Neural progenitor cell (in vitro differentiated cells): ENCODE measurements around the gene LRRC15. TPM values are rescaled to one million over a fixed set of nuclear protein-coding genes. Genes with fewer than 3 reads are reported as not detected.
A peak's percentile ranks its signal among the peaks of the same experiment; 100 is the strongest.

ENCODE experiments used
- DNase-seq: peaks from one replicate; pipeline ENCODE4 v3.0.0-alpha.2; 2016; ENCODE audit warnings: low spot score
- H2AFZ ChIP-seq: fragments of 200-600 bp; sonication (generic); replicated peaks from 2 replicates; pipeline ENCODE4 v1.6.1; 2016; ENCODE audit warnings: antibody characterized with exemption
- H3F3A ChIP-seq: fragments of 200-600 bp; sonication (generic); 2 replicates; pipeline ENCODE4 v1.6.1; 2016; ENCODE audit warnings: antibody characterized with exemption, low read depth
- H3K27ac ChIP-seq: fragments of 200-600 bp; sonication (generic); 2 replicates; pipeline ENCODE4 v1.5.1; 2016; ENCODE audit warnings: mild to moderate bottlenecking
- H3K27me3 ChIP-seq: fragments of 200-600 bp; sonication (generic); 2 replicates; pipeline ENCODE4 v1.6.1; 2016; ENCODE audit warnings: mild to moderate bottlenecking, moderate library complexity
- H3K36me3 ChIP-seq: fragments of 200-600 bp; sonication (generic); 2 replicates; pipeline ENCODE4 v1.5.1; 2016
- H3K4me1 ChIP-seq: fragments of 200-600 bp; sonication (generic); 2 replicates; pipeline ENCODE4 v1.6.1; 2016; ENCODE audit warnings: mixed run types
- H3K4me2 ChIP-seq: fragments of 200-600 bp; sonication (generic); 2 replicates; pipeline ENCODE4 v1.6.1; 2016
- H3K4me3 ChIP-seq: fragments of 200-600 bp; sonication (generic); 2 replicates; pipeline ENCODE4 v1.5.1; 2016
- H3K79me2 ChIP-seq: fragments of 200-600 bp; sonication (generic); 2 replicates; pipeline ENCODE4 v1.6.1; 2016; ENCODE audit warnings: low read depth
- H3K9ac ChIP-seq: fragments of 200-600 bp; sonication (generic); 2 replicates; pipeline ENCODE4 v1.6.1; 2016
- H3K9me3 ChIP-seq: fragments of 200-600 bp; sonication (generic); 2 replicates; pipeline ENCODE4 v1.5.1; 2016; ENCODE audit warnings: low read depth
- H4K20me1 ChIP-seq: fragments of 200-600 bp; sonication (generic); 2 replicates; pipeline ENCODE4 v1.6.1; 2016; ENCODE audit warnings: low read depth
- H3K27ac Mint-ChIP-seq: 3 replicates; pipeline ENCODE4 v1.8.0; 2021; ENCODE audit warnings: mixed read lengths
- H3K27me3 Mint-ChIP-seq: 2 replicates; pipeline ENCODE4 v1.8.0; 2022; ENCODE audit warnings: low read depth, mild to moderate bottlenecking, inconsistent platforms, moderate library complexity, mixed read lengths; ENCODE audit not compliant: insufficient read depth
- H3K36me3 Mint-ChIP-seq: 3 replicates; pipeline ENCODE4 v1.8.0; 2021; ENCODE audit warnings: mixed read lengths
- H3K4me1 Mint-ChIP-seq: 3 replicates; pipeline ENCODE4 v1.8.0; 2021; ENCODE audit warnings: mixed read lengths
- H3K4me3 Mint-ChIP-seq: 3 replicates; pipeline ENCODE4 v1.8.0; 2021; ENCODE audit warnings: mild to moderate bottlenecking, moderate library complexity, mixed read lengths
- H3K9me3 Mint-ChIP-seq: 3 replicates; pipeline ENCODE4 v1.8.0; 2020; ENCODE audit warnings: mixed read lengths
- CTCF ChIP-seq: fragments of 200-600 bp; sonication (generic); IDR thresholded peaks from 2 replicates; pipeline ENCODE4 v1.5.1; 2017; ENCODE audit warnings: antibody characterized with exemption, mild to moderate bottlenecking
- EZH2 ChIP-seq: fragments of 200-600 bp; sonication (generic); IDR thresholded peaks from 2 replicates; pipeline ENCODE4 v1.6.1; 2017; ENCODE audit warnings: antibody characterized with exemption, mild to moderate bottlenecking, moderate library complexity
- EZH2phosphoT487 ChIP-seq: fragments of 200-600 bp; sonication (generic); IDR thresholded peaks from 2 replicates; pipeline ENCODE4 v1.6.1; 2017; ENCODE audit warnings: antibody characterized with exemption
- total RNA-seq: library from RNA; depleted of rRNA; stranded (reverse); fragments of >200 nt; gene quantifications from 2 replicates; pipeline ENCODE4 v1.2.3, GENCODE V29; 2015; ENCODE audit warnings: low replicate concordance

The LRRC15 gene
- total RNA-seq, 1 donor from 2014 or later, result not detected

- no peaks in the 10 kb centered on the region for H3K79me2 ChIP-seq
- Mint-ChIP-seq H3K4me3 (no peak overlapping the region), H3K27me3 (peaks cover 43% of the 10 kb centered on the region)
Observed at GRCh38 chr3:194330160-194330559, 39.4 kb downstream of the LRRC15 start.

GRCh38 chr3:194329583-194329965, 40.0 kb downstream of the LRRC15 start:
- no peak for DNase-seq
- H3K79me2 ChIP-seq, result no peaks in the 10 kb centered on the region
- no peak overlapping the region for H3K4me3 ChIP-seq

More at GRCh38 chr3:194330160-194330559, 39.4 kb downstream of the LRRC15 start:
- H3K4me3 ChIP-seq, result no peak overlapping the region
- Mint-ChIP-seq H3K27ac (no peak overlapping the region), H3K36me3 (no peaks in the 10 kb centered on the region), H3K9me3 (no peaks in the 10 kb centered on the region), H3K4me1 (peaks cover 15% of the 10 kb centered on the region)
- TF ChIP-seq CTCF, result no peak
- TF ChIP-seq EZH2, result no peak
- TF ChIP-seq EZH2phosphoT487, result no peak
- DNase-seq, result no peak
- no peak overlapping the region for H3K27ac ChIP-seq
- no peaks in the 10 kb centered on the region for H3K9me3 ChIP-seq
- H2AFZ ChIP-seq, result no peak overlapping the region
- H3K4me2 ChIP-seq, result no peak overlapping the region
- peaks cover 43% of the 10 kb centered on the region for H3F3A ChIP-seq
- no peaks in the 10 kb centered on the region for H3K36me3 ChIP-seq
- no peaks in the 10 kb centered on the region for H3K4me1 ChIP-seq
- no peaks in the 10 kb centered on the region for H4K20me1 ChIP-seq
- no peak overlapping the region for H3K9ac ChIP-seq
- peaks cover 24% of the 10 kb centered on the region for H3K27me3 ChIP-seq

GRCh38 chr3:194328942-194329582, 40.5 kb downstream of the LRRC15 start:
- Histone ChIP-seq H3K9me3 (no peaks in the 10 kb centered on the region), H3K9ac (no peak overlapping the region), H3K4me2 (no peak overlapping the region), H3K27ac (no peak overlapping the region), H3K79me2 (no peaks in the 10 kb centered on the region), H3K4me1 (no peaks in the 10 kb centered on the region), H3K36me3 (no peaks in the 10 kb centered on the region), H3K4me3 (no peak overlapping the region), H2AFZ (no peak overlapping the region), H4K20me1 (no peaks in the 10 kb centered on the region), H3F3A (peaks cover 52% of the 10 kb centered on the region), H3K27me3 (peaks cover 19% of the 10 kb centered on the region)
- Mint-ChIP-seq H3K36me3 (no peaks in the 10 kb centered on the region), H3K4me1 (peaks cover 12% of the 10 kb centered on the region), H3K9me3 (no peaks in the 10 kb centered on the region), H3K4me3 (no peak overlapping the region), H3K27ac (peak overlapping the region; percentile 38), H3K27me3 (peaks cover 37% of the 10 kb centered on the region)
- TF ChIP-seq EZH2phosphoT487 (no peak), EZH2 (no peak), CTCF (no peak)
- no peak for DNase-seq

More at GRCh38 chr3:194329583-194329965, 40.0 kb downstream of the LRRC15 start:
- Histone ChIP-seq H3K9ac (no peak overlapping the region), H3K9me3 (no peaks in the 10 kb centered on the region), H3K36me3 (no peaks in the 10 kb centered on the region), H4K20me1 (no peaks in the 10 kb centered on the region), H3F3A (peaks cover 47% of the 10 kb centered on the region), H3K27me3 (peaks cover 24% of the 10 kb centered on the region), H3K27ac (no peak overlapping the region), H2AFZ (no peak overlapping the region), H3K4me1 (no peaks in the 10 kb centered on the region), H3K4me2 (no peak overlapping the region)
- TF ChIP-seq EZH2phosphoT487 (no peak), EZH2 (no peak), CTCF (no peak)
- Mint-ChIP-seq H3K4me1 (peaks cover 15% of the 10 kb centered on the region), H3K4me3 (no peak overlapping the region), H3K36me3 (no peaks in the 10 kb centered on the region), H3K27ac (no peak overlapping the region), H3K27me3 (peaks cover 42% of the 10 kb centered on the region), H3K9me3 (no peaks in the 10 kb centered on the region)
